Measurements from ENCODE around the gene AHCYL2.

Gene AHCYL2

GRCh38 chr7:129240119-129240820 is 15.4 kb downstream of the AHCYL2 start:
- DNase-seq (ENCODE audit: low read depth in 1 of 2, low spot score in 1 of 2): no peak
- Histone ChIP-seq H3K27me3 (ENCODE audit: insufficient read depth, poor library complexity, severe bottlenecking) (no peaks in the 10 kb centered on the region), H3K4me3 (replicated peaks; ENCODE audit: insufficient read depth, low read length) (no peak overlapping the region), H3K27ac (replicated peaks) (no peak overlapping the region)
- TF ChIP-seq SPI1 (IDR thresholded peaks at IDR 0.05; ENCODE audit: borderline replicate concordance, low read depth) (no peak), REST (IDR thresholded peaks at IDR 0.05; ENCODE audit: insufficient replicate concordance, low read depth) (no peak), GABPA (IDR thresholded peaks at IDR 0.05; ENCODE audit: low read depth) (no peak), CTCF (IDR thresholded peaks at IDR 0.05; ENCODE audit: insufficient read depth, low read length) (no peak), POLR2AphosphoS5 (IDR thresholded peaks at IDR 0.05; ENCODE audit: low read depth) (no peak)

GRCh38 chr7:129244220-129244619 is 19.4 kb downstream of the AHCYL2 start:
- Histone ChIP-seq H3K27ac (replicated peaks) (no peak overlapping the region), H3K4me3 (replicated peaks; ENCODE audit: insufficient read depth, low read length) (no peak overlapping the region), H3K27me3 (ENCODE audit: insufficient read depth, poor library complexity, severe bottlenecking) (no peaks in the 10 kb centered on the region)
- DNase-seq (ENCODE audit: low read depth in 1 of 2, low spot score in 1 of 2): no peak
- no peak for TF ChIP-seq GABPA (IDR thresholded peaks at IDR 0.05; ENCODE audit: low read depth)

- Histone ChIP-seq H3K27me3 (ENCODE audit: insufficient read depth, poor library complexity, severe bottlenecking) (no peaks in the 10 kb centered on the region), H3K4me3 (replicated peaks; ENCODE audit: insufficient read depth, low read length) (no peak overlapping the region), H3K27ac (replicated peaks) (no peak overlapping the region)
- DNase-seq (ENCODE audit: low read depth in 1 of 2, low spot score in 1 of 2): no peak
- no peak for TF ChIP-seq SPI1 (IDR thresholded peaks at IDR 0.05; ENCODE audit: borderline replicate concordance, low read depth)
- TF ChIP-seq GABPA (IDR thresholded peaks at IDR 0.05; ENCODE audit: low read depth): no peak
- no peak for TF ChIP-seq POLR2AphosphoS5 (IDR thresholded peaks at IDR 0.05; ENCODE audit: low read depth)
- TF ChIP-seq CTCF (IDR thresholded peaks at IDR 0.05; ENCODE audit: insufficient read depth, low read length): no peak
- TF ChIP-seq REST (IDR thresholded peaks at IDR 0.05; ENCODE audit: insufficient replicate concordance, low read depth): no peak
Measured at GRCh38 chr7:129245533-129245932, 20.7 kb downstream of the AHCYL2 start.

- Histone ChIP-seq H3K4me3 (replicated peaks; ENCODE audit: insufficient read depth, low read length) (no peak overlapping the region), H3K27me3 (ENCODE audit: insufficient read depth, poor library complexity, severe bottlenecking) (no peaks in the 10 kb centered on the region), H3K27ac (replicated peaks) (no peak overlapping the region)
- TF ChIP-seq CTCF (IDR thresholded peaks at IDR 0.05; ENCODE audit: insufficient read depth, low read length): no peak
- DNase-seq (ENCODE audit: low read depth in 1 of 2, low spot score in 1 of 2): no peak
Measured at GRCh38 chr7:129247087-129247486, 22.3 kb downstream of the AHCYL2 start.
